NB4 (cell line): Measurements from ENCODE around the gene MYD88.

ENCODE experiments used
- MAX ChIP-seq: IDR thresholded peaks from 2 replicates; pipeline ENCODE4 v1.6.1; 2011; ENCODE audit warnings: low read depth, low read length
- POLR2A ChIP-seq: IDR thresholded peaks from 2 replicates; pipeline ENCODE4 v1.6.1; 2011; ENCODE audit warnings: mild to moderate bottlenecking; ENCODE audit not compliant: insufficient read length; ENCODE audit errors: extremely low read depth

GRCh38 chr3:38170722-38171121 is 32.3 kb downstream of the MYD88 start:
- TF ChIP-seq POLR2A = no peak
- TF ChIP-seq MAX = no peak
